ENCODE measurements around the gene RPTOR.
"Not testable (repeated sequence)": the region's sequence is repeated elsewhere in the genome, so short reads cannot be mapped to it uniquely, and the experiment has no call there.

Gene RPTOR

GRCh38 chr17:80791758-80792284, 247.2 kb downstream of the RPTOR start:
- peaks cover 3% of the 10 kb centered on the region for H3K9me3 Mint-ChIP-seq
- H3K27ac Mint-ChIP-seq: peak overlapping the region; percentile 14
- no peaks in the 10 kb centered on the region for H3K27me3 Mint-ChIP-seq
- H3K36me3 Mint-ChIP-seq: peaks cover 45% of the 10 kb centered on the region
- H3K4me3 Mint-ChIP-seq: no peak overlapping the region
- H3K4me1 Mint-ChIP-seq: peaks cover 27% of the 10 kb centered on the region
- ATAC-seq: no peak

- Mint-ChIP-seq H3K27ac (peak overlapping the region; percentile 14), H3K4me3 (no peak overlapping the region), H3K36me3 (peaks cover 39% of the 10 kb centered on the region), H3K9me3 (peaks cover 3% of the 10 kb centered on the region), H3K4me1 (peaks cover 27% of the 10 kb centered on the region), H3K27me3 (no peaks in the 10 kb centered on the region)
- ATAC-seq: no peak
These were observed 247.7 kb downstream of the RPTOR start for GRCh38 chr17:80792373-80792781.

GRCh38 chr17:80793421-80793820, 248.8 kb downstream of the RPTOR start:
- no peaks in the 10 kb centered on the region for H3K27me3 Mint-ChIP-seq
- peaks cover 24% of the 10 kb centered on the region for H3K4me1 Mint-ChIP-seq
- peak overlapping the region; percentile 13 for H3K27ac Mint-ChIP-seq
- H3K9me3 Mint-ChIP-seq: peaks cover 1% of the 10 kb centered on the region
- H3K4me3 Mint-ChIP-seq: no peak overlapping the region
- peaks cover 37% of the 10 kb centered on the region for H3K36me3 Mint-ChIP-seq
- no peak for ATAC-seq

- no peak for ATAC-seq
- H3K27me3 Mint-ChIP-seq: no peaks in the 10 kb centered on the region
- peaks cover 20% of the 10 kb centered on the region for H3K4me1 Mint-ChIP-seq
- H3K9me3 Mint-ChIP-seq: no peaks in the 10 kb centered on the region
- no peak overlapping the region for H3K4me3 Mint-ChIP-seq
- peak overlapping the region; percentile 13 for H3K27ac Mint-ChIP-seq
- peaks cover 34% of the 10 kb centered on the region for H3K36me3 Mint-ChIP-seq
These were observed 249.2 kb downstream of the RPTOR start for GRCh38 chr17:80793851-80794267.

GRCh38 chr17:80794281-80795089, 249.8 kb downstream of the RPTOR start:
- H3K27ac Mint-ChIP-seq: peak overlapping the region; percentile 13
- peaks cover 13% of the 10 kb centered on the region for H3K4me1 Mint-ChIP-seq

GRCh38 chr17:80795090-80795580, 250.5 kb downstream of the RPTOR start:
- H3K27ac Mint-ChIP-seq: no peak overlapping the region
- H3K36me3 Mint-ChIP-seq: peaks cover 34% of the 10 kb centered on the region
- H3K9me3 Mint-ChIP-seq: no peaks in the 10 kb centered on the region
- no peaks in the 10 kb centered on the region for H3K27me3 Mint-ChIP-seq
- H3K4me3 Mint-ChIP-seq: no peak overlapping the region
- H3K4me1 Mint-ChIP-seq: peaks cover 7% of the 10 kb centered on the region
- ATAC-seq: no peak

More at GRCh38 chr17:80794281-80795089, 249.8 kb downstream of the RPTOR start:
- Mint-ChIP-seq H3K4me3 (no peak overlapping the region), H3K27me3 (no peaks in the 10 kb centered on the region), H3K36me3 (peaks cover 34% of the 10 kb centered on the region), H3K9me3 (no peaks in the 10 kb centered on the region)
- ATAC-seq: no peak

- H3K36me3 Mint-ChIP-seq: peaks cover 34% of the 10 kb centered on the region
- no peak overlapping the region for H3K27ac Mint-ChIP-seq
These were observed 251.1 kb downstream of the RPTOR start for GRCh38 chr17:80795754-80796153.

GRCh38 chr17:80796430-80796861, 251.8 kb downstream of the RPTOR start:
- Mint-ChIP-seq H3K36me3 (peaks cover 36% of the 10 kb centered on the region), H3K27ac (no peak overlapping the region), H3K27me3 (no peaks in the 10 kb centered on the region), H3K9me3 (no peaks in the 10 kb centered on the region), H3K4me1 (no peaks in the 10 kb centered on the region), H3K4me3 (no peak overlapping the region)
- no peak for ATAC-seq

More at GRCh38 chr17:80795754-80796153, 251.1 kb downstream of the RPTOR start:
- Mint-ChIP-seq H3K4me3 (no peak overlapping the region), H3K9me3 (no peaks in the 10 kb centered on the region), H3K27me3 (no peaks in the 10 kb centered on the region), H3K4me1 (peaks cover under 1% of the 10 kb centered on the region)
- ATAC-seq: no peak

- not testable (repeated sequence) for H3K27me3 Mint-ChIP-seq, ATAC-seq, H3K9me3 Mint-ChIP-seq, H3K4me3 Mint-ChIP-seq, H3K27ac Mint-ChIP-seq, H3K4me1 Mint-ChIP-seq
- H3K36me3 Mint-ChIP-seq: peaks cover 44% of the 10 kb centered on the region
These were observed 252.6 kb downstream of the RPTOR start for GRCh38 chr17:80797222-80797621.

- peaks cover 50% of the 10 kb centered on the region for H3K36me3 Mint-ChIP-seq
- no peak overlapping the region for H3K27ac Mint-ChIP-seq
- no peak for ATAC-seq
- no peaks in the 10 kb centered on the region for H3K27me3 Mint-ChIP-seq
- no peaks in the 10 kb centered on the region for H3K4me1 Mint-ChIP-seq
- H3K9me3 Mint-ChIP-seq: no peaks in the 10 kb centered on the region
- H3K4me3 Mint-ChIP-seq: no peak overlapping the region
These were observed 253.3 kb downstream of the RPTOR start for GRCh38 chr17:80797741-80798594.

- Mint-ChIP-seq H3K27ac (no peak overlapping the region), H3K4me1 (no peaks in the 10 kb centered on the region)
These were observed 254.2 kb downstream of the RPTOR start for GRCh38 chr17:80798595-80799537.

GRCh38 chr17:80799538-80800480, 255.2 kb downstream of the RPTOR start:
- peaks cover 45% of the 10 kb centered on the region for H3K36me3 Mint-ChIP-seq
- no peak for ATAC-seq
- no peak overlapping the region for H3K27ac Mint-ChIP-seq
- H3K4me3 Mint-ChIP-seq: no peak overlapping the region
- no peaks in the 10 kb centered on the region for H3K9me3 Mint-ChIP-seq
- H3K27me3 Mint-ChIP-seq: no peaks in the 10 kb centered on the region
- no peaks in the 10 kb centered on the region for H3K4me1 Mint-ChIP-seq

More at GRCh38 chr17:80798595-80799537, 254.2 kb downstream of the RPTOR start:
- Mint-ChIP-seq H3K27me3 (no peaks in the 10 kb centered on the region), H3K4me3 (no peak overlapping the region), H3K36me3 (peaks cover 43% of the 10 kb centered on the region), H3K9me3 (no peaks in the 10 kb centered on the region)
- no peak for ATAC-seq

GRCh38 chr17:80800481-80801391, 256.1 kb downstream of the RPTOR start:
- H3K4me3 Mint-ChIP-seq: no peak overlapping the region
- H3K36me3 Mint-ChIP-seq: peaks cover 49% of the 10 kb centered on the region
- H3K4me1 Mint-ChIP-seq: no peaks in the 10 kb centered on the region
- H3K27me3 Mint-ChIP-seq: no peaks in the 10 kb centered on the region
- no peaks in the 10 kb centered on the region for H3K9me3 Mint-ChIP-seq
- H3K27ac Mint-ChIP-seq: no peak overlapping the region
- no peak for ATAC-seq

Data from stimulated activated memory B cell treated with anti-CD40 and anti-IgM and Interleukin-4, amounts not matched to agents 10 μg/mL and 1 μg/mL and 100 μg/mL, for 72 hours (primary cell).